HFFc6 (cell line): Measurements from ENCODE around the gene FHL5. TPM values are rescaled to one million over a fixed set of nuclear protein-coding genes. Genes with fewer than 3 reads are reported as not detected.
"Not testable (repeated sequence)": the region's sequence is repeated elsewhere in the genome, so short reads cannot be mapped to it uniquely, and the experiment has no call there.

Experiments used
- DNase-seq: peaks from one replicate; pipeline ENCODE4 v3.0.0-alpha.2; 2018
- H3K27ac Mint-ChIP-seq: 2 replicates; pipeline ENCODE4 v1.8.0; 2020; ENCODE audit warnings: mild to moderate bottlenecking, mixed read lengths
- H3K27me3 Mint-ChIP-seq: 2 replicates; pipeline ENCODE4 v1.8.0; 2021; ENCODE audit warnings: mild to moderate bottlenecking, moderate library complexity, mixed read lengths; ENCODE audit not compliant: insufficient read depth
- H3K36me3 Mint-ChIP-seq: 2 replicates; pipeline ENCODE4 v1.8.0; 2021; ENCODE audit warnings: low read depth, mixed read lengths
- H3K4me1 Mint-ChIP-seq: 2 replicates; pipeline ENCODE4 v1.8.0; 2020; ENCODE audit warnings: low read depth, mixed read lengths
- H3K4me3 Mint-ChIP-seq: 2 replicates; pipeline ENCODE4 v1.8.0; 2020; ENCODE audit warnings: mild to moderate bottlenecking, moderate library complexity, mixed read lengths
- H3K9me3 Mint-ChIP-seq: 2 replicates; pipeline ENCODE4 v1.8.0; 2020; ENCODE audit warnings: mild to moderate bottlenecking, mixed read lengths
- CTCF ChIP-seq: fragments of 200-600 bp; sonication (generic); IDR thresholded peaks from 2 replicates; pipeline ENCODE4 v1.5.0; 2021; ENCODE audit warnings: antibody characterized with exemption, mild to moderate bottlenecking
- total RNA-seq, 6 experiments: library from RNA; stranded (reverse); fragmentation: NEBNext Ultra II Directional; extraction: Animal tissue kit (Norgen Biotek cat#: 25700); gene quantifications; 2 replicates in 1 of 6; 3 replicates in 5 of 6; pipeline ENCODE4 v1.2.3, GENCODE V29; 2021

The FHL5 gene
- total RNA-seq, 6 experiments from 2014 or later: not detected

DNA sequence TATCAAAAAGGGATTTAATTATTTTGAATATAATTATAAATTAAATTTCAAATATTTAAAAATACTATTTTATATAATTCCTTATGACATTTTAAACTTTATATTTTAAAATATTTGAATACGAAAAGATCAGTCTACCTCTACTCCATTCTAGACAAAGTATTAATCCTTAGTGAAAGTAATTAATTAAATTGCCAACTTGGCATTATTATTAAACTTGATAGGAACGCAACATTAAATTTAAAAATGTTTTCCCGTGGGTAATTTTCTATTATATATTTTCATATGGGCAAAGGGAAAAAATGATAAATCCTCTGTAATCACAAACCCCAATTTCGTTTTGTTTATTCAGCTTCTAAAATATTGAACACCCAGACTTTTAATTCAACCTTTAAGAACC lies 8.4 kb upstream of the FHL5 start:
- Mint-ChIP-seq H3K27ac (no peak overlapping the region), H3K9me3 (no peaks in the 10 kb centered on the region), H3K36me3 (peaks cover 38% of the 10 kb centered on the region)

GRCh38 chr6:96559740-96560139 lies 3.2 kb upstream of the FHL5 start:
- H3K4me3 Mint-ChIP-seq, H3K27me3 Mint-ChIP-seq, H3K4me1 Mint-ChIP-seq, H3K9me3 Mint-ChIP-seq, H3K27ac Mint-ChIP-seq, DNase-seq: not testable (repeated sequence)
- peaks cover 14% of the 10 kb centered on the region for H3K36me3 Mint-ChIP-seq

More for the DNA sequence above, 8.4 kb upstream of the FHL5 start:
- TF ChIP-seq CTCF: no peak
- Mint-ChIP-seq H3K4me1 (no peaks in the 10 kb centered on the region), H3K4me3 (no peak overlapping the region), H3K27me3 (no peaks in the 10 kb centered on the region)
- no peak for DNase-seq

DNA sequence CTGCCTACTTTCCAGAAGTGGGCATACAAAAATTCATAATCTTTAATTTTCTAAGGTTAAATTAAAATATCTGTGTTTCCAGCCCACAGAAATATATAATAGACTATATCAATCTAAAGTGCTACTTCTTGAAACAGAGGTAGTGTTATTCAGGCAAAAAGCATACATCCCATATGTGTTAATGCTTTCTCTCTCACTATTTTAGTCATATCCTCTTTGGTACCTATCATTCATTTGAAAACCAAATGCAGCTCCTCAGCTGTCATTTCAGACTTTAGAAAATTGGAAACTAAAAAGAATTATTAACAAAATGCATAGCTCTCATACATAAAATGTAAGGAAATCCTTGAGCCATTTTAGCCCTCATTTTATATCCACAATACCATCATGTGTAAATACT lies 925 bp downstream of the FHL5 start:
- DNase-seq: no peak
- H3K27me3 Mint-ChIP-seq: no peaks in the 10 kb centered on the region
- no peak for TF ChIP-seq CTCF
- no peaks in the 10 kb centered on the region for H3K36me3 Mint-ChIP-seq
- H3K9me3 Mint-ChIP-seq: no peaks in the 10 kb centered on the region
- H3K27ac Mint-ChIP-seq: no peak overlapping the region
- no peaks in the 10 kb centered on the region for H3K4me1 Mint-ChIP-seq
- H3K4me3 Mint-ChIP-seq: no peak overlapping the region

DNA sequence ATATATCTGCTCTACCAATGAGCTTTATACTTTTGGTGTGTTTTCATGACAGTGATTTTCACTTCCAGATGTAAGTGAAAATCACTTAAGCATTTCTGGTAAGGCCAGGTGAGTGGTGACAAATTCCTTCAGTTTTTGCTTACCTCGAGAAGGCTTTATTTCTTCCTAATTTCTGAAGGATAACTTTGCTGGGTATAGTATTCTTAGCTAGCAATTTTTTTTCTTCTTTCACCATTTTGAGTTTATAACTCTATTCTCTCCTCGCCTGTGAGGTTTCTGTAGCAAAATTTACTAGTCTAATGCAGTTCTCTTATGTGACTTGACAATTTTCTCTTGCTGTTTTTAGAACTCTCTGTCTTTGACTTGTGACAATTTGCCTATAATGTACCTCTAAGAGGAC lies 7.1 kb downstream of the FHL5 start:
- no peak overlapping the region for H3K27ac Mint-ChIP-seq
- TF ChIP-seq CTCF: no peak
- H3K27me3 Mint-ChIP-seq: peaks cover 1% of the 10 kb centered on the region; the same call in 1 of the 2 replicates
- 0 out of 2 replicates have a peak, but pooled peaks cover 5% of the 10 kb centered on the region for H3K36me3 Mint-ChIP-seq
- H3K9me3 Mint-ChIP-seq: peaks cover 25% of the 10 kb centered on the region
- DNase-seq: no peak
- no peak overlapping the region for H3K4me3 Mint-ChIP-seq
- no peaks in the 10 kb centered on the region for H3K4me1 Mint-ChIP-seq

- Mint-ChIP-seq H3K27ac (no peak overlapping the region), H3K9me3 (peaks cover 25% of the 10 kb centered on the region), H3K27me3 (peaks cover 1% of the 10 kb centered on the region; the same call in 1 of the 2 replicates)
Measured at GRCh38 chr6:96571551-96571950, 8.6 kb downstream of the FHL5 start.

DNA sequence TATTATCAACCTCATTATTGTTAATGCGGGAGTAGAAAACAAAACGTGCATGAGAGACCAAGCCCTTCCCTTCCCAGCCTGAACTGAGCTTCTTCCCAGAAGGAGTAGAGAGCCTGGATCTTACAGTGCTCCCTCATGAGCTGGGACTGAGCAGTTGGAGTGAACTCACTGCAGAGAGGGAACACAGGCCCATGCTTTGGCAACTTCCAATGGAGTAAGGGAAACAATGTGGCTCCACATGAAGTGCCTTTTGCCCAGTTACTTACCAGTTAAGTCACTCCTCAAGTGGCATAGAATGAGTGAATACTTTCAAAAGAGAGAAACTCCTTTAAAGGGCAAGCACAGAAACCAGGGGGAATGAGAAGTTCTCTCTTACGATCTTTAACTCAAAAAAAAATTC lies 12.4 kb downstream of the FHL5 start:
- 0 out of 2 replicates have a peak, but pooled peaks cover 4% of the 10 kb centered on the region for H3K36me3 Mint-ChIP-seq

More at GRCh38 chr6:96571551-96571950, 8.6 kb downstream of the FHL5 start:
- H3K4me3 Mint-ChIP-seq: no peak overlapping the region
- no peak for TF ChIP-seq CTCF
- H3K4me1 Mint-ChIP-seq: no peaks in the 10 kb centered on the region
- no peak for DNase-seq
- 0 out of 2 replicates have a peak, but pooled peaks cover 5% of the 10 kb centered on the region for H3K36me3 Mint-ChIP-seq

More for the DNA sequence above, 12.4 kb downstream of the FHL5 start:
- no peak for TF ChIP-seq CTCF
- Mint-ChIP-seq H3K4me1 (peaks cover 6% of the 10 kb centered on the region; the same call in 1 of the 2 replicates), H3K4me3 (no peak overlapping the region), H3K27me3 (peaks cover 1% of the 10 kb centered on the region; the same call in 1 of the 2 replicates), H3K27ac (no peak overlapping the region), H3K9me3 (peaks cover 14% of the 10 kb centered on the region)
- DNase-seq: no peak
